ENCODE data around the gene PCBP3.
"Not testable (repeated sequence)": the region's sequence is repeated elsewhere in the genome, so short reads cannot be mapped to it uniquely, and the experiment has no call there.

The PCBP3 gene

GRCh38 chr21:45895778-45896370, 252.3 kb downstream of the PCBP3 start:
- DNase-seq (ENCODE audit: low read depth in 1 of 2, low spot score in 1 of 2): no peak
- no peak for TF ChIP-seq JUND (IDR thresholded peaks at IDR 0.05; ENCODE audit: low read depth)
- in situ Hi-C loops (cut with HindIII; ENCODE audit: low pct_unique_long_range_greater_than_20kb, low sequenced_read_pairs): no loop called here

GRCh38 chr21:45896431-45896830, 252.9 kb downstream of the PCBP3 start:
- in situ Hi-C loops (cut with HindIII; ENCODE audit: low pct_unique_long_range_greater_than_20kb, low sequenced_read_pairs): not testable (repeated sequence)

GRCh38 chr21:45897191-45898027, 253.9 kb downstream of the PCBP3 start:
- in situ Hi-C loops (cut with HindIII; ENCODE audit: low pct_unique_long_range_greater_than_20kb, low sequenced_read_pairs): no loop called here

More at GRCh38 chr21:45896431-45896830, 252.9 kb downstream of the PCBP3 start:
- DNase-seq (ENCODE audit: low read depth in 1 of 2, low spot score in 1 of 2): not testable (repeated sequence)

DNA sequence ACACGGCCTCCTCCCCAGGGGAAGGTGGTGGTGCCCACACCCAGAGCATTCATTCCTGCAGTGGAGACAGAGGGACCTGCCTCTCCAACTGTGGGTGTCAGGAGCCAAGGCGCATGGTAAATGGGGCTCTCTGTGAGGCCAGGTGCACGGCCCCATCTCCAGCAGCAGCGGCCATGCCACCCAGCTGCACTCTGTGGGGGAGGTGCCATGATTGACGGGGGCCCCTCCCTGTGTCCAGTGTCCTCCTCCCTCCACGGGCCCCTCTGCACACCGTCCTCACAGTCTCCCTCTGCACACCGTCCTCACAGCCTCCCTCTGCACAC, 254.5 kb downstream of the PCBP3 start:
- no peak for TF ChIP-seq JUND (IDR thresholded peaks at IDR 0.05; ENCODE audit: low read depth)
- no peak for DNase-seq (ENCODE audit: low read depth in 1 of 2, low spot score in 1 of 2)
- in situ Hi-C loops (cut with HindIII; ENCODE audit: low pct_unique_long_range_greater_than_20kb, low sequenced_read_pairs): no loop called here

More at GRCh38 chr21:45897191-45898027, 253.9 kb downstream of the PCBP3 start:
- TF ChIP-seq JUND (IDR thresholded peaks at IDR 0.05; ENCODE audit: low read depth): no peak
- DNase-seq (ENCODE audit: low read depth in 1 of 2, low spot score in 1 of 2): no peak

DNA sequence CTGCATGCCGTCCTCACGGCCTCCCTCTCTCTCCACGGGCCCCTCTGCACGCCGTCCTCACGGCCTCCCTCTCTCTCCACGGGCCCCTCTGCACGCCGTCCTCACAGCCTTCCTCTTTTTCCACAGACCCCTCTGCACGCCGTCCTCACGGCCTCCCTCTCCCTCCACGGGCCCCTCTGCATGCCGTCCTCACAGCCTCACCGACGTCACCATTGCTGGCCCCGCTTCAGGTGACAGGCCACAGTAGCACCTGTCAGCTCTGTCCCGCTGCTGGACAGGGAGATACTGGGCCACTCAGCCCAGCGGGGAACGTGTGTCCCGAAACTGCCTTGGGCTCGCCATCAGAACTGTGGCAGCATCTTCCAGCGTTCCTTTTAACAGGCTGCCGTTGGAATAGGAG, 255.3 kb downstream of the PCBP3 start:
- no peak for DNase-seq (ENCODE audit: low read depth in 1 of 2, low spot score in 1 of 2)
- in situ Hi-C loops (cut with HindIII; ENCODE audit: low pct_unique_long_range_greater_than_20kb, low sequenced_read_pairs): no loop called here
- TF ChIP-seq JUND (IDR thresholded peaks at IDR 0.05; ENCODE audit: low read depth): no peak

GRCh38 chr21:45899317-45900033, 255.9 kb downstream of the PCBP3 start:
- no peak for DNase-seq (ENCODE audit: low read depth in 1 of 2, low spot score in 1 of 2)
- in situ Hi-C loops (cut with HindIII; ENCODE audit: low pct_unique_long_range_greater_than_20kb, low sequenced_read_pairs): no loop called here
- TF ChIP-seq JUND (IDR thresholded peaks at IDR 0.05; ENCODE audit: low read depth): no peak

DNA sequence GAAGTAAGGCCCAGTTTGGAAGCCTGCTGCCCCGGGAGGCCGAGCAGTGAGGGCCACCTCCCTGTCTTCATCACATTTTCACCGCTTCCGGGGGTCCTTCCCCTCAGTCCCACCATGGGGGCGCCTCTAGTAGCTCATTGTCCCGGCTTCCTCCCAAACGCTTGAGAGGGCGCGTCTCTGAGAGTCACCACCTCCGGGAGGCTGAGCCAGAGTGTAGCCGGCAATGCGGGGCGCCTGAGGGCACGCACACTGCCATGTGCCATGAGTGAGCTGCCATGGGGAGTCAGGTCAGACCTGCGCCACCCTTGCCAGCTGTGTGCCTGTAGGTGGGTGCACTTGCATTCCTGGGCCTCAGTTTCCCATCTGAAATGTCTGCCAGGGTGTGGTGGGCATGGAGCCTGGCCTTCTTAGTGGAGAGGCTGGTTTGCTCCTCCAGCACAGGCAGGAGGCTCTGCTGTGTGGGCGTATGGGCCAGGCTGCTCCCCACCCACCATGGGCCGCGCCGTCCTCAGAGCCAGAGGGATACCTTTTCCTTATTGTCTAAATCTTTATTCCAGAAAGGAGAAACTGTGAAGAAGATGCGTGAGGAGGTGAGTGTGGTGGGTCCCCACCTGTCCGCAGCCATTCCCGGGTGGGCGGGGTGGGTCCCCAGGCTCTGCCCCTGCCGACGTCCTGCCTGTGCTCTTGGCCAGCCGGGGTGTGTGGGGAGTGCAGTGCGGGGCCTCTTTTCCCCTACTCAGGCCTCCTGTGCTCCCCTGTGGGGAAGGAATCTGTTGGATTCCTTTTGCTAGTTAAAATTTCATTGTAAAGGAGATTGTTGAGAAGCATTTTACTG, 256.7 kb downstream of the PCBP3 start:
- no peak for DNase-seq (ENCODE audit: low read depth in 1 of 2, low spot score in 1 of 2)
- in situ Hi-C loops (cut with HindIII; ENCODE audit: low pct_unique_long_range_greater_than_20kb, low sequenced_read_pairs): no loop called here

GRCh38 chr21:45901061-45901690, 257.7 kb downstream of the PCBP3 start:
- no peak for TF ChIP-seq JUND (IDR thresholded peaks at IDR 0.05; ENCODE audit: low read depth)
- in situ Hi-C loops (cut with HindIII; ENCODE audit: low pct_unique_long_range_greater_than_20kb, low sequenced_read_pairs): no loop called here
- no peak for DNase-seq (ENCODE audit: low read depth in 1 of 2, low spot score in 1 of 2)

More for the DNA sequence above, 256.7 kb downstream of the PCBP3 start:
- TF ChIP-seq JUND (IDR thresholded peaks at IDR 0.05; ENCODE audit: low read depth): no peak

DNA sequence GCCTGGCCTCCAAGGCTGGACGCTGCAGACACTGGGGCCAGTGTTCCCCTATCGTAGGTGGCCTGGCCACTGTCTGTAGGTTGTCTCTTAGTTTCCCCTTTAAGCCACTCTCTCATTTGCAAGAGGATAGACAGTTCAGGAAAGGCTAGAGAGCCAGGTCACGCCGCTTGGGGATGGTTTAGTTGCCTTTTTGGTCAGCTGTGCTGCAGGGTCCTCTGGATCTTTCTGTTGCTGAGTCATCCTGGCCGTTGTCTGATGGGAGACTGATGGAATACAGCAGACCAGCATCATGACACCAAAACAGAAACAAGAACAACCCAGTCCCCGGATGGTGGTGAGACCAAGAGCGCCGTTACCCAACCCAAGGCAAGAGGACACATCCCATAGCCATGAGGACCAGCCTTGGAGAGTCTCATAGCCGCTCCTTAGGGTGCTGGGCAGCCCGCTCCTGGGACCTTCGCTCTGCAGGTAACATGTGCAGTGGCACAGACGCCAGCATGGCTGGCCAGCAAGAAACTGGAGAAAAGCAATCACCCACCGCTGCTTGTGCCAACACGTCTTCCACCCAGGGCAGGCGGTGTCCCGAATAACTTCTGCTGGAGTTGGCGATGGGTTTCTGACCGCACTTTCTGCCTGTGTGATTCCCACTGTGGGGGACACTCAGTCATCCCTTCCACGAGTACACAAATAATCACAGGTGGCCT, 258.9 kb downstream of the PCBP3 start:
- DNase-seq (ENCODE audit: low read depth in 1 of 2, low spot score in 1 of 2): no peak
- TF ChIP-seq JUND (IDR thresholded peaks at IDR 0.05; ENCODE audit: low read depth): no peak
- in situ Hi-C loops (cut with HindIII; ENCODE audit: low pct_unique_long_range_greater_than_20kb, low sequenced_read_pairs): no loop called here

- in situ Hi-C loops (cut with HindIII; ENCODE audit: low pct_unique_long_range_greater_than_20kb, low sequenced_read_pairs): no loop called here
- TF ChIP-seq JUND (IDR thresholded peaks at IDR 0.05; ENCODE audit: low read depth): no peak
Measured at GRCh38 chr21:45905196-45905595, 261.7 kb downstream of the PCBP3 start.

DNA sequence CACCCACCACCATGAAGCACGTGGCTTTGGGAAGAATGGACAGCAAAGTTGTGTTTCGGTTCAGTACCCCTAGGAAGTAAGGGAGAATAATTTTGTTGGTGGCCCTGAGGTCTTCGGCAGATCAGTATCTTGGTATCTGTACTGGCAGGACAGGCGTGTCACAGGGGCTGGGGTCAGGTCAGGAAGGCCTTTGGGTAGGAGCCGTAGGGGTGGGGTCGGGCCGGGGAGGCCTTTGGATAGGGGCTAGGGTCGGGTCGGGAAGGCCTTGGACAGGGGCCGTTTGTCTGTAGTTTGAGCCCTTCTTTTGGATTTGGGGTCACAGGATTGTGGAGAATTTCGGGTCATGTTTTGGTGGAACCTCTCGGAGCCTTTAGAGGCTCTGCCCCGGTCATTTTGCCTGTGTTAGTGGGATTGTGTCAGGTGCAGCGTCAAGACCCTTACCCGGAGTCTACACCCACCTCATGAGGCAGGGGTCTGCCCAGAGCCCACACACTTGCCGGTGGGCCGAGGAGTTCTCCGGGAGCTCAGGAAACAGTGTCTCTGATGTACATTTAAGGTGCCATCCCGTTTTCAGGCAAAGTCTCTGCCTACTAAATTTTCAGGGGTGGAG, 262.8 kb downstream of the PCBP3 start:
- in situ Hi-C loops (cut with HindIII; ENCODE audit: low pct_unique_long_range_greater_than_20kb, low sequenced_read_pairs): no loop called here
- DNase-seq (ENCODE audit: low read depth in 1 of 2, low spot score in 1 of 2): no peak
- TF ChIP-seq JUND (IDR thresholded peaks at IDR 0.05; ENCODE audit: low read depth): no peak

More at GRCh38 chr21:45905196-45905595, 261.7 kb downstream of the PCBP3 start:
- DNase-seq (ENCODE audit: low read depth in 1 of 2, low spot score in 1 of 2): no peak

All from T47D (cell line).